Measurements from ENCODE around the gene PIK3C3.

The PIK3C3 gene

GRCh38 chr18:42011053-42011452, 56.0 kb downstream of the PIK3C3 start:
- no peaks in the 10 kb centered on the region for H3K9me3 ChIP-seq (ENCODE audit: control insufficient read depth in 2 of 2, low read length in 2 of 2)
- H3K4me3 ChIP-seq (ENCODE audit: low read length in 2 of 2) = no peak overlapping the region
- H3K4me1 ChIP-seq (ENCODE audit: control insufficient read depth, insufficient read depth, low read length) = no peaks in the 10 kb centered on the region
- H3K36me3 ChIP-seq (ENCODE audit: control insufficient read depth in 2 of 2, insufficient read depth in 2 of 2, low read length in 2 of 2) = peaks cover 3 to 4% of the 10 kb centered on the region in 2 donors
- no peak overlapping the region for H3K27ac ChIP-seq (ENCODE audit: low read length)
- no peaks in the 10 kb centered on the region for H3K27me3 ChIP-seq (ENCODE audit: control insufficient read depth in 1 of 2, insufficient read depth in 2 of 2, low read length in 2 of 2)
- no peak overlapping the region for H3K9ac ChIP-seq (ENCODE audit: low read length in 2 of 2)

GRCh38 chr18:42018831-42019230, 63.8 kb downstream of the PIK3C3 start:
- H3K36me3 ChIP-seq (ENCODE audit: control insufficient read depth in 2 of 2, insufficient read depth in 2 of 2, low read length in 2 of 2) = peaks cover 6 to 17% of the 10 kb centered on the region in 2 donors
- no peak overlapping the region for H3K9ac ChIP-seq (ENCODE audit: low read length in 2 of 2)
- no peak overlapping the region for H3K4me3 ChIP-seq (ENCODE audit: low read length in 2 of 2)
- no peak overlapping the region for H3K27ac ChIP-seq (ENCODE audit: low read length)
- H3K9me3 ChIP-seq (ENCODE audit: control insufficient read depth in 2 of 2, low read length in 2 of 2) = no peaks in the 10 kb centered on the region
- H3K4me1 ChIP-seq (ENCODE audit: control insufficient read depth, insufficient read depth, low read length) = no peaks in the 10 kb centered on the region
- no peaks in the 10 kb centered on the region for H3K27me3 ChIP-seq (ENCODE audit: control insufficient read depth in 1 of 2, insufficient read depth in 2 of 2, low read length in 2 of 2)

DNA sequence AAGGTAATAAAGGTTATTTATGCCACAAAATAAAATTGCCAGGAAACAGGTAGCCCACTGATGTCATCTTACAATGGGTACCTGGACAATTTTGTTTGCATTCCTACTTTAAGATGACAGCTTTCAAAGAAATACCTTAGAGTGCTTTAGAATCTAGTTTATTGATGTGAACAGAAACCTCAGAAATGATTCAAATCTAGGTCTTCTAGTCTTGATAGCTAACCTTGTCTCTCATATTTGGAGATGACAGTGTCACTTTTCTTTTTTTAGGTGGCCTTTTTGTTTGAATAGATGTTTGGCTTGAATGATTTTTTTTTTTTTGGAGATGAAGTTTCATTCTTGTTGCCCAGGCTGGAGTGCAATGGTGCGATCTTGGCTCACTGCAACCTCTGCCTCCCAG, 69.1 kb downstream of the PIK3C3 start:
- Histone ChIP-seq H3K4me1 (ENCODE audit: control insufficient read depth, insufficient read depth, low read length) (no peaks in the 10 kb centered on the region), H3K27me3 (ENCODE audit: control insufficient read depth in 1 of 2, insufficient read depth in 2 of 2, low read length in 2 of 2) (no peaks in the 10 kb centered on the region), H3K36me3 (ENCODE audit: control insufficient read depth in 2 of 2, insufficient read depth in 2 of 2, low read length in 2 of 2) (peaks cover 8 to 12% of the 10 kb centered on the region in 2 donors), H3K9ac (ENCODE audit: low read length in 2 of 2) (no peak overlapping the region), H3K27ac (ENCODE audit: low read length) (no peak overlapping the region), H3K9me3 (ENCODE audit: control insufficient read depth in 2 of 2, low read length in 2 of 2) (no peaks in the 10 kb centered on the region), H3K4me3 (ENCODE audit: low read length in 2 of 2) (no peak overlapping the region)

- Histone ChIP-seq H3K4me3 (ENCODE audit: low read length in 2 of 2) (no peak overlapping the region), H3K27ac (ENCODE audit: low read length) (no peak overlapping the region), H3K36me3 (ENCODE audit: control insufficient read depth in 2 of 2, insufficient read depth in 2 of 2, low read length in 2 of 2) (peaks cover 10 to 12% of the 10 kb centered on the region in 2 donors), H3K4me1 (ENCODE audit: control insufficient read depth, insufficient read depth, low read length) (no peaks in the 10 kb centered on the region), H3K27me3 (ENCODE audit: control insufficient read depth in 1 of 2, insufficient read depth in 2 of 2, low read length in 2 of 2) (no peaks in the 10 kb centered on the region), H3K9ac (ENCODE audit: low read length in 2 of 2) (no peak overlapping the region), H3K9me3 (ENCODE audit: control insufficient read depth in 2 of 2, low read length in 2 of 2) (no peaks in the 10 kb centered on the region)
Measured at GRCh38 chr18:42025491-42025890, 70.5 kb downstream of the PIK3C3 start.

DNA sequence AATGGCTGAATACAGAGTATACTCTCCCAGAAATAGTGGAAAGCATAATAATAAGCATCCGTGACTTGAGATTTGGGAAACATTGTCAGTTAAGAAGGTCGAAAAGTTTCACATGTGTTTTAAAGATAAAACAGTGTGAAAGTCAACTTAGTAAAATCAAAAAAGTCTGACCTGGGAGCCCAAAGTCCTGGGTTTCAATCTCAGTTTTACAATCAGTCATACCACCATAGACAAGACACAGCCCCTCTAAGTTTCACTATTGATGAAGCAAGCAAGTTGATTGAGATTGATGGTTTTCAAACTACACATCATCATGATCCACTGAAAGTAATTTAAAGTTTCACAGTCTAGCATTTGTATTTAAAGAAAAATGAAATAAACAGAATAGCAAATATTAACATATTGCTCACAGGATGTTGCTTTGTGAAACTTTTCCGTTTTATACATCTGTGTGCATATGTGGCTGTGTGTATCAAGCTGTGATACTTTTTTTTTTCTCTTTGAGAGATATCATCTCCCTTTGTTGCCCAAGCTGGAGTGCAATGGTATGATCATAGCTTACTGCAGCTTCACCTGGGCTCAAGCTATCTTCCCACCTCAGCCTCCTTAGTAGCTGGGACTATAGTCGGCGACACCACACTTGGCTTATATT, 71.1 kb downstream of the PIK3C3 start:
- Histone ChIP-seq H3K4me1 (ENCODE audit: control insufficient read depth, insufficient read depth, low read length) (no peaks in the 10 kb centered on the region), H3K27me3 (ENCODE audit: control insufficient read depth in 1 of 2, insufficient read depth in 2 of 2, low read length in 2 of 2) (no peaks in the 10 kb centered on the region), H3K27ac (ENCODE audit: low read length) (no peak overlapping the region), H3K9ac (ENCODE audit: low read length in 2 of 2) (no peak overlapping the region), H3K4me3 (ENCODE audit: low read length in 2 of 2) (no peak overlapping the region), H3K36me3 (ENCODE audit: control insufficient read depth in 2 of 2, insufficient read depth in 2 of 2, low read length in 2 of 2) (peaks cover 8% of the 10 kb centered on the region in 2 donors), H3K9me3 (ENCODE audit: control insufficient read depth in 2 of 2, low read length in 2 of 2) (no peaks in the 10 kb centered on the region)

- no peaks in the 10 kb centered on the region for H3K9me3 ChIP-seq (ENCODE audit: control insufficient read depth in 2 of 2, low read length in 2 of 2)
- no peaks in the 10 kb centered on the region for H3K4me1 ChIP-seq (ENCODE audit: control insufficient read depth, insufficient read depth, low read length)
- peaks cover 3 to 6% of the 10 kb centered on the region in 2 donors for H3K36me3 ChIP-seq (ENCODE audit: control insufficient read depth in 2 of 2, insufficient read depth in 2 of 2, low read length in 2 of 2)
- no peak overlapping the region for H3K4me3 ChIP-seq (ENCODE audit: low read length in 2 of 2)
- H3K9ac ChIP-seq (ENCODE audit: low read length in 2 of 2) = no peak overlapping the region
- no peaks in the 10 kb centered on the region for H3K27me3 ChIP-seq (ENCODE audit: control insufficient read depth in 1 of 2, insufficient read depth in 2 of 2, low read length in 2 of 2)
- H3K27ac ChIP-seq (ENCODE audit: low read length) = no peak overlapping the region
Measured at GRCh38 chr18:42028247-42028832, 73.3 kb downstream of the PIK3C3 start.

- H3K27ac ChIP-seq (ENCODE audit: low read length) = no peak overlapping the region
- H3K36me3 ChIP-seq (ENCODE audit: control insufficient read depth in 2 of 2, insufficient read depth in 2 of 2, low read length in 2 of 2) = peaks cover 3 to 6% of the 10 kb centered on the region in 2 donors
- H3K4me1 ChIP-seq (ENCODE audit: control insufficient read depth, insufficient read depth, low read length) = no peaks in the 10 kb centered on the region
- no peaks in the 10 kb centered on the region for H3K9me3 ChIP-seq (ENCODE audit: control insufficient read depth in 2 of 2, low read length in 2 of 2)
- H3K9ac ChIP-seq (ENCODE audit: low read length in 2 of 2) = no peak overlapping the region
- no peak overlapping the region for H3K4me3 ChIP-seq (ENCODE audit: low read length in 2 of 2)
- H3K27me3 ChIP-seq (ENCODE audit: control insufficient read depth in 1 of 2, insufficient read depth in 2 of 2, low read length in 2 of 2) = no peaks in the 10 kb centered on the region
Measured at GRCh38 chr18:42029092-42029491, 74.1 kb downstream of the PIK3C3 start.

DNA sequence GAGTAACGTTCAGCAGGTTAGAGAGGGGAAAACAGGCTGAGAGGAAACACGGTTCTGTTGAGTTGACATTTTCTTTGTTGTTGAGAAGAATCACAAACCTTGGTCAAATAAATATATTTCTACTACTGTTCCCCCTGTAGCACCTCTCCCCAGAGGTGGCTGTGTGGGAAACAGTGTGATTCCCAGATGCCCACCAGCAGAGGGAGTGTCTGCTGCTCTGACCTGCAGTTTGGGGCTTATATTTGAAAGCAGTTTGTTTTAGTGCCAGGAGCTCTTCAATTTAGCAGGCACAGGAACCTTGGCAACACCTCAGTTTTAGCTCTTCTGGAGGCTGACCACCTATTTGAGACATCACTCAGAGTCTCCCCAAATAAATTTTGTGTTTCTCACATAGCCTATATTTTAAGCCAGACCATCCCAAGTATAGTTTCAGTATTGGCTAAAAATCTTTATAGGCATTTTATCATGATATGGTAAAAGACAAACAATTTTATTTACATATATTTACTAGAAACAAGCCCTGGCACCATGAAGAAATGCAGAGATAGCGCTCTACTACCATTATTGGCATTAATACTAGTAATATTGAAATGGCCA, 75.7 kb downstream of the PIK3C3 start:
- Histone ChIP-seq H3K27ac (ENCODE audit: low read length) (no peak overlapping the region), H3K4me3 (ENCODE audit: low read length in 2 of 2) (no peak overlapping the region), H3K27me3 (ENCODE audit: control insufficient read depth in 1 of 2, insufficient read depth in 2 of 2, low read length in 2 of 2) (no peaks in the 10 kb centered on the region), H3K36me3 (ENCODE audit: control insufficient read depth in 2 of 2, insufficient read depth in 2 of 2, low read length in 2 of 2) (peaks cover 6 to 11% of the 10 kb centered on the region in 2 donors), H3K4me1 (ENCODE audit: control insufficient read depth, insufficient read depth, low read length) (no peaks in the 10 kb centered on the region), H3K9me3 (ENCODE audit: control insufficient read depth in 2 of 2, low read length in 2 of 2) (no peaks in the 10 kb centered on the region), H3K9ac (ENCODE audit: low read length in 2 of 2) (no peak overlapping the region)

DNA sequence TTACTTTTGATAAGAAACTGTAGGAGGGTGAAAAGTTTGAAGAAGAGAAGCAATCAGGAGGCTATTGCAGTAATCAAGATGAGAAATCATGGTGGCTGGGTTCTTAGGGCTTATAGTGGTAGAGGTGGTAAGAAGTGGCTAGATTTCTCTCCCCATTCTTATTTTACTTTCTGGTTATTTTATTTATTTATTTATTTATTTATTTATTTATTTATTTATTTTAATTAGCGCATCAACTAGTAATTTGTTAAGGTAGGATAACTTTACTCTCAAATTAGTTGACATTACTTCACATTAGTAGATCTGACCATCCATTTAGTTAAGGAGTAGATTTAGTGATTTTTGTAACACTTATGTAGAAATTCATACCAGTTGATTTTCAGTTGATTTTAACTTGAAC, 77.4 kb downstream of the PIK3C3 start:
- no peak overlapping the region for H3K4me3 ChIP-seq (ENCODE audit: low read length in 2 of 2)
- no peak overlapping the region for H3K27ac ChIP-seq (ENCODE audit: low read length)
- peaks cover 6 to 14% of the 10 kb centered on the region in 2 donors for H3K36me3 ChIP-seq (ENCODE audit: control insufficient read depth in 2 of 2, insufficient read depth in 2 of 2, low read length in 2 of 2)
- H3K27me3 ChIP-seq (ENCODE audit: control insufficient read depth in 1 of 2, insufficient read depth in 2 of 2, low read length in 2 of 2) = no peaks in the 10 kb centered on the region
- no peaks in the 10 kb centered on the region for H3K9me3 ChIP-seq (ENCODE audit: control insufficient read depth in 2 of 2, low read length in 2 of 2)
- no peak overlapping the region for H3K9ac ChIP-seq (ENCODE audit: low read length in 2 of 2)
- H3K4me1 ChIP-seq (ENCODE audit: control insufficient read depth, insufficient read depth, low read length) = no peaks in the 10 kb centered on the region

DNA sequence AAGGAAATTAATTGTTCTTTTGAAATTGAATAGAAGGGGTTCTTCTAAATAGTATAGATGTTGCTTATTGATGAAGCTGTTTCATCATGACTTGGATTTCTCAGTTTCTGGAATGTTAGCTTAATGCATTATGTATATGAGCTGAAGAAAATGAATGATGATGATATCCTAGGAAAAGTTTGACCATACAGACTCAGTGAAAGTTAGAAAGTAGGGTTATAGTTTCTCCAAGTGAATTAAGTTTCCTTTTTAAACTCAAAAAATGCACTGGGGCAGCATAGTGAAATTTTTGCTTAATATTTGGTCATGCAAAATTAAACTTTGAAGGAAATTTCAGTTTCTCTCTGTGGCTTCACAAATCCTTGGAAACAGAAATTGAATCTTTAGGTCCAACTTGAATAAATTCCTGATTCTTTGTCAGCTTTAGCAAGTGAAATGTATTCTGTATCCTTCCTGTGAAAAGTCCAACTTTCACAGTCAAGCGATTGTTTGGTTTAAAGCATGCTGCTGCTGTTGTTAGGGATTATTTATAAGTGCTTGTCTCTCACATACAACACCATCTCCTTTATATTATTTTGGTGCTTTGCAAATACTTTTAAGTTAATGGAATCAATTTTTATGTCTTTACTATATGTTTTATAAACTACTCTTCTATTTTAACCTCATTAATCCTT, 78.2 kb downstream of the PIK3C3 start:
- Histone ChIP-seq H3K27me3 (ENCODE audit: control insufficient read depth in 1 of 2, insufficient read depth in 2 of 2, low read length in 2 of 2) (no peaks in the 10 kb centered on the region), H3K9ac (ENCODE audit: low read length in 2 of 2) (no peak overlapping the region), H3K9me3 (ENCODE audit: control insufficient read depth in 2 of 2, low read length in 2 of 2) (no peaks in the 10 kb centered on the region), H3K27ac (ENCODE audit: low read length) (no peak overlapping the region), H3K36me3 (ENCODE audit: control insufficient read depth in 2 of 2, insufficient read depth in 2 of 2, low read length in 2 of 2) (peaks cover 6 to 16% of the 10 kb centered on the region in 2 donors), H3K4me1 (ENCODE audit: control insufficient read depth, insufficient read depth, low read length) (no peaks in the 10 kb centered on the region), H3K4me3 (ENCODE audit: low read length in 2 of 2) (no peak overlapping the region)

All from stomach smooth muscle (tissue), 2 donors.